Testis (tissue), 3 donors: ENCODE measurements around the gene PNMA8B. TPM values are rescaled to one million over a fixed set of nuclear protein-coding genes. Genes with fewer than 3 reads are reported as not detected.

Experiments used
- DNase-seq: peaks from one replicate; pipeline ENCODE4 v3.0.0-alpha.2; 2019
- H3K27ac ChIP-seq, 2 donors: fragments of 200-600 bp; sonication (generic); one replicate each; pipeline ENCODE4 v1.5.1; 2019
- H3K27me3 ChIP-seq: fragments of 200-600 bp; sonication (generic); one replicate; pipeline ENCODE4 v1.5.1; 2019
- H3K36me3 ChIP-seq: fragments of 200-600 bp; sonication (generic); one replicate; pipeline ENCODE4 v1.5.1; 2017; ENCODE audit warnings: low read depth; ENCODE audit errors: missing control alignments
- H3K4me1 ChIP-seq: fragments of 200-600 bp; sonication (generic); one replicate; pipeline ENCODE4 v1.5.1; 2019
- H3K4me3 ChIP-seq, 2 donors: fragments of 200-600 bp; sonication (generic); one replicate each; pipeline ENCODE4 v1.5.1; 2017 to 2019
- H3K9me3 ChIP-seq: fragments of 200-600 bp; sonication (generic); one replicate; pipeline ENCODE4 v1.5.1; 2017
- CTCF ChIP-seq, 3 experiments: fragments of 450-650 bp in 2 of 3; fragments of 200-600 bp in 1 of 3; sonication (generic) in 1 of 3; IDR thresholded peaks; one replicate each; pipeline ENCODE4 v1.5.1; 2016 to 2019; ENCODE audit warnings: antibody characterized with exemption in 3 of 3, mild to moderate bottlenecking in 2 of 3, moderate library complexity in 1 of 3
- POLR2A ChIP-seq: fragments of 450-650 bp; IDR thresholded peaks from one replicate; pipeline ENCODE4 v1.6.1; 2017; ENCODE audit warnings: antibody characterized with exemption, mild to moderate bottlenecking, moderate library complexity
- WGBS, 2 donors: methylation state at CpG; one replicate each; pipeline ENCODE4 v1.1.5; 2018; 5-methylcytosine and 5-hydroxymethylcytosine counted together
- intact Hi-C: fragments of 100-400 bp; cut with DNase I; formaldehyde crosslinking; loops from one replicate; pipeline ENCODE4 v1.15.1; 2023; ENCODE audit warnings: low total_unique reads
- polyA plus RNA-seq: library from polyadenylated mRNA; stranded (reverse); fragments of 350-450 nt; fragmentation: Illumina TruSeq; extraction: RNeasy Lipid Tissue Mini Kit (QIAGEN cat#74804); gene quantifications from one replicate; pipeline ENCODE4 v1.2.3, GENCODE V29; 2014; ENCODE audit warnings: low read depth, low replicate concordance; ENCODE audit not compliant: insufficient read depth
- total RNA-seq, 2 donors: library from RNA; depleted of rRNA; stranded (reverse); fragments of >200 nt; gene quantifications; one replicate each; pipeline ENCODE4 v1.2.3, GENCODE V29; 2016

Gene PNMA8B
- total and polyA plus RNA-seq, 3 donors from 2014 or later = 1.6 to 3.1 (median 3.1) TPM

- no peaks in the 10 kb centered on the region for H3K4me1 ChIP-seq
- no peak for TF ChIP-seq CTCF (IDR thresholded peaks at IDR 0.05)
- no peak for TF ChIP-seq POLR2A
- H3K27ac ChIP-seq = no peak overlapping the region
- no peak overlapping the region for H3K4me3 ChIP-seq
- 91 to 95% methylated on average over 7 of the region's 7 CpGs for WGBS, 2 donors
- intact Hi-C loops = no loop called here
- no peaks in the 10 kb centered on the region for H3K9me3 ChIP-seq
- H3K27me3 ChIP-seq = no peaks in the 10 kb centered on the region
- no peak for DNase-seq
- no peaks in the 10 kb centered on the region for H3K36me3 ChIP-seq
Measured at GRCh38 chr19:46536391-46536790, 40.7 kb upstream of the PNMA8B start.

GRCh38 chr19:46533621-46534081 lies 38.0 kb upstream of the PNMA8B start:
- H3K9me3 ChIP-seq = no peaks in the 10 kb centered on the region
- WGBS, 2 donors = 91 to 94% methylated on average over 4 to 16 of the region's 16 CpGs
- H3K27ac ChIP-seq = no peak overlapping the region
- no peaks in the 10 kb centered on the region for H3K27me3 ChIP-seq
- intact Hi-C loops = no loop called here
- TF ChIP-seq POLR2A = no peak
- no peak for TF ChIP-seq CTCF (IDR thresholded peaks at IDR 0.05)
- H3K4me1 ChIP-seq = no peaks in the 10 kb centered on the region
- H3K36me3 ChIP-seq = no peaks in the 10 kb centered on the region
- no peak for DNase-seq
- no peak overlapping the region for H3K4me3 ChIP-seq

GRCh38 chr19:46533078-46533620 lies 37.5 kb upstream of the PNMA8B start:
- H3K4me1 ChIP-seq = no peaks in the 10 kb centered on the region
- WGBS, 2 donors = 75 to 87% methylated on average over 6 to 12 of the region's 12 CpGs
- H3K27me3 ChIP-seq = no peaks in the 10 kb centered on the region
- DNase-seq = no peak
- H3K27ac ChIP-seq = no peak overlapping the region
- no peaks in the 10 kb centered on the region for H3K9me3 ChIP-seq
- H3K36me3 ChIP-seq = no peaks in the 10 kb centered on the region
- no peak for TF ChIP-seq POLR2A
- TF ChIP-seq CTCF (IDR thresholded peaks at IDR 0.05) = no peak
- intact Hi-C loops = no loop called here
- no peak overlapping the region for H3K4me3 ChIP-seq

GRCh38 chr19:46530636-46531035 lies 35.0 kb upstream of the PNMA8B start:
- no peak for TF ChIP-seq CTCF (IDR thresholded peaks at IDR 0.05)
- no peak for TF ChIP-seq POLR2A
- no peak overlapping the region for H3K4me3 ChIP-seq
- no peak for DNase-seq
- no peaks in the 10 kb centered on the region for H3K36me3 ChIP-seq
- no peaks in the 10 kb centered on the region for H3K9me3 ChIP-seq
- H3K27ac ChIP-seq = no peak overlapping the region
- 58 to 82% methylated on average over 1 of the region's 1 CpG for WGBS, 2 donors
- no peaks in the 10 kb centered on the region for H3K4me1 ChIP-seq
- intact Hi-C loops = no loop called here
- H3K27me3 ChIP-seq = no peaks in the 10 kb centered on the region
